ENCODE results near the gene SUSD3. TPM values are rescaled to one million over a fixed set of nuclear protein-coding genes. Genes with fewer than 3 reads are reported as not detected.

SUSD3 gene
- polyA plus RNA-seq, 2 donors = 0.83 to 1.9 TPM

DNA sequence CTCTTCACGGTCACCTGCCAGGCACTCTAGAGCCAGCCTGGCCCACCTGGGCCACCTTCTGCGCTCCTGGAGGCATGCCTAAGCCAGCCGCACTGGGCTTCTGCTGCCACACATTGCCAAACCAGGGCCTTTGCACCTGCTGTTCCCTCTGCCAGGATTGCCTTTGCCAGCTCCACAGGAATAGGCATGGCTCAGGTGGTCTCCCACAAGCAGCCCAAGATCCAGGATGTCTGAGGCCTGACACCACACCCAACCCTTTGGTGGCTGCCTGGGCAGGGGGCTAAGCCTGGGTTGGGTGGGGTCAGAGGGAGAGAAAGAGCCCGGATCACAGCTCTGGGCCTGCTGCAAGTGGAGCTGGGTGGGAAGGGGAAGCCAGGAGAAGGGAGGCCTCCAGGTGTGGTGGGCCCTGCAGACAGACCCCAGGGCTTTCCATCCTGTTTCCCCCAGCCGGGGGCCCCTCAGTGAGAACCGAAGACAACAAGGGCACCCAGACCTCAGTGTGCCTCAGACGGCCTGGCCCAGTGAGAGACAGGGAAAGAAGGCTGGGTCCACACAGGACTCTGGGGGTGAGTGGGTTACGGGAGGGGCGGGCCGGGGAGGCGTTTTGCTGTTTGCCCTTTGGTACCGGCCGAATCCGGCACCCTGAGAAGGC is 672 bp upstream of the SUSD3 start:
- no peaks in the 10 kb centered on the region for H3K27me3 ChIP-seq (ENCODE audit: control insufficient read depth in 1 of 2, insufficient read depth in 2 of 2, low read length in 2 of 2)
- H3K4me3 ChIP-seq (ENCODE audit: low read depth in 1 of 2, low read length in 2 of 2) = no peak overlapping the region
- H3K36me3 ChIP-seq (ENCODE audit: control insufficient read depth in 2 of 2, insufficient read depth in 2 of 2, low read length in 1 of 2) = no peaks in the 10 kb centered on the region
- H3K27ac ChIP-seq (ENCODE audit: low read depth in 2 of 2, low read length in 1 of 2) = no peak overlapping the region
- no peaks in the 10 kb centered on the region for H3K4me1 ChIP-seq (ENCODE audit: control insufficient read depth in 2 of 2, insufficient read depth in 2 of 2, low read length in 1 of 2)
- 58 to 60% methylated on average over 14 of the region's 14 CpGs for WGBS, 2 donors
- no peaks in the 10 kb centered on the region for H3K9me3 ChIP-seq (ENCODE audit: control insufficient read depth in 2 of 2, insufficient read depth in 1 of 2, low read depth in 1 of 2, low read length in 1 of 2)

- no peaks in the 10 kb centered on the region for H3K36me3 ChIP-seq (ENCODE audit: control insufficient read depth in 2 of 2, insufficient read depth in 2 of 2, low read length in 1 of 2)
- WGBS, 2 donors = 20 to 26% methylated on average over 53 of the region's 53 CpGs
- H3K27ac ChIP-seq (ENCODE audit: low read depth in 2 of 2, low read length in 1 of 2) = peak overlapping the region; percentile 3 to 64
- H3K4me1 ChIP-seq (ENCODE audit: control insufficient read depth in 2 of 2, insufficient read depth in 2 of 2, low read length in 1 of 2) = no peaks in the 10 kb centered on the region
- H3K27me3 ChIP-seq (ENCODE audit: control insufficient read depth in 1 of 2, insufficient read depth in 2 of 2, low read length in 2 of 2) = no peaks in the 10 kb centered on the region
- no peaks in the 10 kb centered on the region for H3K9me3 ChIP-seq (ENCODE audit: control insufficient read depth in 2 of 2, insufficient read depth in 1 of 2, low read depth in 1 of 2, low read length in 1 of 2)
- peak overlapping the region; percentile 35 to 52 for H3K4me3 ChIP-seq (ENCODE audit: low read depth in 1 of 2, low read length in 2 of 2)
Observed at GRCh38 chr9:93059011-93059714, 662 bp downstream of the SUSD3 start.

- H3K27ac ChIP-seq (ENCODE audit: low read depth in 2 of 2, low read length in 1 of 2) = no peak overlapping the region
Observed at GRCh38 chr9:93059715-93060578, 1.4 kb downstream of the SUSD3 start.

GRCh38 chr9:93060746-93061259 is 2.3 kb downstream of the SUSD3 start:
- no peaks in the 10 kb centered on the region for H3K27me3 ChIP-seq (ENCODE audit: control insufficient read depth in 1 of 2, insufficient read depth in 2 of 2, low read length in 2 of 2)
- H3K9me3 ChIP-seq (ENCODE audit: control insufficient read depth in 2 of 2, insufficient read depth in 1 of 2, low read depth in 1 of 2, low read length in 1 of 2) = no peaks in the 10 kb centered on the region
- 74 to 80% methylated on average over 8 of the region's 8 CpGs for WGBS, 2 donors
- H3K27ac ChIP-seq (ENCODE audit: low read depth in 2 of 2, low read length in 1 of 2) = no peak overlapping the region
- no peaks in the 10 kb centered on the region for H3K4me1 ChIP-seq (ENCODE audit: control insufficient read depth in 2 of 2, insufficient read depth in 2 of 2, low read length in 1 of 2)
- H3K4me3 ChIP-seq (ENCODE audit: low read depth in 1 of 2, low read length in 2 of 2) = no peak overlapping the region
- no peaks in the 10 kb centered on the region for H3K36me3 ChIP-seq (ENCODE audit: control insufficient read depth in 2 of 2, insufficient read depth in 2 of 2, low read length in 1 of 2)

More at GRCh38 chr9:93059715-93060578, 1.4 kb downstream of the SUSD3 start:
- WGBS, 2 donors = 77 to 82% methylated on average over 7 of the region's 7 CpGs
- H3K4me1 ChIP-seq (ENCODE audit: control insufficient read depth in 2 of 2, insufficient read depth in 2 of 2, low read length in 1 of 2) = no peaks in the 10 kb centered on the region
- H3K27me3 ChIP-seq (ENCODE audit: control insufficient read depth in 1 of 2, insufficient read depth in 2 of 2, low read length in 2 of 2) = no peaks in the 10 kb centered on the region
- H3K4me3 ChIP-seq (ENCODE audit: low read depth in 1 of 2, low read length in 2 of 2) = peak overlapping the region in 1 of 2 donors; percentile 5
- H3K9me3 ChIP-seq (ENCODE audit: control insufficient read depth in 2 of 2, insufficient read depth in 1 of 2, low read depth in 1 of 2, low read length in 1 of 2) = no peaks in the 10 kb centered on the region
- H3K36me3 ChIP-seq (ENCODE audit: control insufficient read depth in 2 of 2, insufficient read depth in 2 of 2, low read length in 1 of 2) = no peaks in the 10 kb centered on the region

DNA sequence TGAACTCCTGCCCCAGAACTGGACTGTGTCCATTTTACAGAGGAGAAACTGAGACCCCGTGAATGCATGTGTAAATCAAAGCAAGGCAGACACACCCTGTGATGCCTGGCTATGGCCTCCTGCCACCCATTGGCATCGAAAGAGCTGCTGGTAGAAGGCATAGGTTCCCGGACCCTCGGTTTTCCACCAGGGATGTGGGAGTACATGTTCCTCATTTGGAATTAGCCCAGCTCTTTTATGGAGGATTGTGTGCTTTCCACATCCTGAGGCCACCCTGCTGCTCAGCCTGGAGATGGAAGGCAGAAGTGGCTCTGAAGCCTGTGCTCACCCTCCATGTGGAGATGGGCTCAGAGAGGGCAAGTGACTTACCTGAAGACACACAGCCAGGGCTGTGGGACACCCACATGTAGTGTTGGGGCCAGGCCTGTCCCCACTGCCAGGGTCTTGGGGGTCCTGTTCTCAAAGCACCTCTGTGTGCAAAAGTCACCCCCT is 2.8 kb downstream of the SUSD3 start:
- Histone ChIP-seq H3K27me3 (ENCODE audit: control insufficient read depth in 1 of 2, insufficient read depth in 2 of 2, low read length in 2 of 2) (no peaks in the 10 kb centered on the region), H3K9me3 (ENCODE audit: control insufficient read depth in 2 of 2, insufficient read depth in 1 of 2, low read depth in 1 of 2, low read length in 1 of 2) (no peaks in the 10 kb centered on the region), H3K36me3 (ENCODE audit: control insufficient read depth in 2 of 2, insufficient read depth in 2 of 2, low read length in 1 of 2) (no peaks in the 10 kb centered on the region), H3K4me1 (ENCODE audit: control insufficient read depth in 2 of 2, insufficient read depth in 2 of 2, low read length in 1 of 2) (no peaks in the 10 kb centered on the region), H3K4me3 (ENCODE audit: low read depth in 1 of 2, low read length in 2 of 2) (no peak overlapping the region), H3K27ac (ENCODE audit: low read depth in 2 of 2, low read length in 1 of 2) (no peak overlapping the region)
- 72 to 86% methylated on average over 4 of the region's 4 CpGs for WGBS, 2 donors

DNA sequence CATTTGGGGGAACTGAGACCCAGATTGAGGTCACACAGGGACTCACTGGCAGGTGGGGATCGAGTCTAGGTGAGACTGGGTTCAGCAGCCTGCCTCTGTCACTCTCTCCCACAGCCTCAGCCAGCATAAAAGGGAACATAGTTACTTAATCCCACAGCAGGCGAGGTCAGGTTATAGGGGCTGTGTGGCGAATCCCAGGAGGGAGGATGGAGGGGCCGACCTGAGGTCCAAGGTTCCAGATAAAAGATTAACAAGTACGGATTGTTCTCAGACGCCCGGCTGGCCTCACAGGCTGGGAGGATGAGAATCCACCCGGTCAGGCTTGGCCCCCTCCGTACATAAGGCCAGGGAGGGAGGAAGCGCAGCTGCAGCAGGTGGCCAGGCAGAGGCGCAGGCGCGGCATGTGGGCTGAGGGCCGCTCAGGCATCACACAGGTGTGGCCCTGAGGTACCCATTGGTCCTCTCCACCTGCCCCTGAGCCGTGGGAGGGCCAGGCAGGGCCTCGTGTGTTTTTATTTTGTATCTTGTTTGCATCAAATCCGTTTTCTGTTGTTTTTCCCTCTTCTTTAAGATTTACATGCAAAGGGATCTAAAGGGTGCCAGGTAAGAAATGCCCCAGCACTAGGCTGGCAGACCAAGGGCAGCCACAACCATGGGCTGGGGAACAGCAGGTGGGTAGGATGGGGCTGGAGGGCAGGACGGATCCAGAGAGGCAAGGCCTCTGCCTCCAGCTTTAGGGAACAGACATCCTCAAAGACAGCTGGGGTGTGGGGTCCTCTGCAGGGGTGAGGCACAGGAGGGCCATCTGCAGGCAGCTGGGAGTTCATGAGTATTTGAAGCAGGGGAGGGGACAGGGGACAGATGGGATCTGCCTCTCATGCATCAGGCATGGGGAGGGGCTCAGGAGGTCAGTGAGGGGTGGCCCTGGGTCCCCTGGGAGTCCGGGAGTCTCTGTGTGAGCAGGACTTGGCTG is 3.6 kb downstream of the SUSD3 start:
- Histone ChIP-seq H3K4me1 (ENCODE audit: control insufficient read depth in 2 of 2, insufficient read depth in 2 of 2, low read length in 1 of 2) (no peaks in the 10 kb centered on the region), H3K4me3 (ENCODE audit: low read depth in 1 of 2, low read length in 2 of 2) (no peak overlapping the region), H3K9me3 (ENCODE audit: control insufficient read depth in 2 of 2, insufficient read depth in 1 of 2, low read depth in 1 of 2, low read length in 1 of 2) (no peaks in the 10 kb centered on the region), H3K36me3 (ENCODE audit: control insufficient read depth in 2 of 2, insufficient read depth in 2 of 2, low read length in 1 of 2) (no peaks in the 10 kb centered on the region), H3K27ac (ENCODE audit: low read depth in 2 of 2, low read length in 1 of 2) (no peak overlapping the region), H3K27me3 (ENCODE audit: control insufficient read depth in 1 of 2, insufficient read depth in 2 of 2, low read length in 2 of 2) (no peaks in the 10 kb centered on the region)
- 71 to 83% methylated on average over 18 to 19 of the region's 19 CpGs for WGBS, 2 donors

GRCh38 chr9:93064392-93065134 is 6.1 kb downstream of the SUSD3 start:
- Histone ChIP-seq H3K36me3 (ENCODE audit: control insufficient read depth in 2 of 2, insufficient read depth in 2 of 2, low read length in 1 of 2) (no peaks in the 10 kb centered on the region), H3K27me3 (ENCODE audit: control insufficient read depth in 1 of 2, insufficient read depth in 2 of 2, low read length in 2 of 2) (no peaks in the 10 kb centered on the region), H3K4me3 (ENCODE audit: low read depth in 1 of 2, low read length in 2 of 2) (no peak overlapping the region), H3K27ac (ENCODE audit: low read depth in 2 of 2, low read length in 1 of 2) (no peak overlapping the region), H3K4me1 (ENCODE audit: control insufficient read depth in 2 of 2, insufficient read depth in 2 of 2, low read length in 1 of 2) (no peaks in the 10 kb centered on the region), H3K9me3 (ENCODE audit: control insufficient read depth in 2 of 2, insufficient read depth in 1 of 2, low read depth in 1 of 2, low read length in 1 of 2) (no peaks in the 10 kb centered on the region)
- 66 to 70% methylated on average over 12 of the region's 12 CpGs for WGBS, 2 donors

DNA sequence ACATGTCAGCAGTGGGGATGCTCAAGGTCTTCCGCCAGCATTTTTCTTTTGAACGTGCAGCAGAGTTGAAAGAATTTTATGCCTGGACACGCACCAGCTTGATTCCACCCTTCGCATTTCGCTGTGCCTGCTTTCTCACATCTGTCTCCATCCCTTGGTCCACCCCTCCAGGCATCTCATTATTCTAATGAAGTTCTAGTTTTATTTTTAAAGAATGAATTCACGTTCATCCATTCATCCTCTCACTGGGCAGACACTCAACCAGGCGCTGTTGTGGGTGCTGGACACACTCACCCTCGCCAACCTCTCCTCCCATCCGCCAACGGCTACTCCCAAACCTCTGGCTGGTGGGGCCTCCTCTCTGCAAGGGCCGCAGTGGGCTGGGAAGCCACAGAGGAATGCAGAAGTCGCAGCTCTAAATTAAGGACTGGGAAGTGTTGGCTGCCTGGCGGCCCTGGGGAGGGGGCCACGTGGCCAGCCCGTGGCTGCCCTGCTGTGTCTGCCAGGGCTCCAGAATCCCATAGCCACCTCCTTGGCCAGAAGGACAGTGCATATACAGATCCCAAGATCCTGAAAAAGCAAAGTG is 6.7 kb downstream of the SUSD3 start:
- H3K27me3 ChIP-seq (ENCODE audit: control insufficient read depth in 1 of 2, insufficient read depth in 2 of 2, low read length in 2 of 2) = no peaks in the 10 kb centered on the region
- H3K4me3 ChIP-seq (ENCODE audit: low read depth in 1 of 2, low read length in 2 of 2) = no peak overlapping the region
- 50 to 60% methylated on average over 15 of the region's 15 CpGs for WGBS, 2 donors
- H3K9me3 ChIP-seq (ENCODE audit: control insufficient read depth in 2 of 2, insufficient read depth in 1 of 2, low read depth in 1 of 2, low read length in 1 of 2) = no peaks in the 10 kb centered on the region
- H3K27ac ChIP-seq (ENCODE audit: low read depth in 2 of 2, low read length in 1 of 2) = no peak overlapping the region
- H3K4me1 ChIP-seq (ENCODE audit: control insufficient read depth in 2 of 2, insufficient read depth in 2 of 2, low read length in 1 of 2) = no peaks in the 10 kb centered on the region
- H3K36me3 ChIP-seq (ENCODE audit: control insufficient read depth in 2 of 2, insufficient read depth in 2 of 2, low read length in 1 of 2) = no peaks in the 10 kb centered on the region

Data from esophagus (tissue), 2 donors.